Right atrium auricular region (tissue), 2 donors: ENCODE results near the gene POT1. TPM values are rescaled to one million over a fixed set of nuclear protein-coding genes. Genes with fewer than 3 reads are reported as not detected.

Experiments
- DNase-seq: peaks from one replicate; pipeline ENCODE4 v3.0.0-alpha.2; 2019; ENCODE audit warnings: low spot score
- H3K27ac ChIP-seq, 2 donors: fragments of 200-600 bp; sonication (generic); 1 replicate in 1 of 2; 2 replicates in 1 of 2; pipeline ENCODE4 v1.5.1; 2016 to 2019
- H3K27me3 ChIP-seq, 2 donors: fragments of 200-600 bp; sonication (generic); one replicate each; pipeline versions ENCODE4 v1.5.1 to v1.6.0; 2017 to 2019
- H3K36me3 ChIP-seq: fragments of 200-600 bp; sonication (generic); one replicate; pipeline ENCODE4 v1.5.1; 2016
- H3K4me1 ChIP-seq, 2 donors: fragments of 200-600 bp; sonication (generic); one replicate each; pipeline versions ENCODE4 v1.5.1 to v1.6.0; 2017 to 2019
- H3K4me3 ChIP-seq, 2 donors: fragments of 200-600 bp; sonication (generic); 1 replicate in 1 of 2; 2 replicates in 1 of 2; pipeline ENCODE4 v1.5.1; 2017 to 2019; ENCODE audit warnings: mild to moderate bottlenecking in 1 of 2, moderate library complexity in 1 of 2
- H3K9me3 ChIP-seq, 2 donors: fragments of 200-600 bp; sonication (generic); one replicate each; pipeline ENCODE4 v1.5.1; 2019
- CTCF ChIP-seq, 2 donors: fragments of 200-600 bp; sonication (generic); IDR thresholded peaks; one replicate each; pipeline ENCODE4 v1.5.1; 2019; ENCODE audit warnings: antibody characterized with exemption in 2 of 2
- total RNA-seq, 2 donors: library from RNA; depleted of rRNA; stranded (reverse); fragments of >200 nt; gene quantifications; one replicate each; pipeline ENCODE4 v1.1.0, GENCODE V29; 2016

The POT1 gene
- total RNA-seq, 2 donors from 2014 or later: 10.7 to 15.5 TPM

DNA sequence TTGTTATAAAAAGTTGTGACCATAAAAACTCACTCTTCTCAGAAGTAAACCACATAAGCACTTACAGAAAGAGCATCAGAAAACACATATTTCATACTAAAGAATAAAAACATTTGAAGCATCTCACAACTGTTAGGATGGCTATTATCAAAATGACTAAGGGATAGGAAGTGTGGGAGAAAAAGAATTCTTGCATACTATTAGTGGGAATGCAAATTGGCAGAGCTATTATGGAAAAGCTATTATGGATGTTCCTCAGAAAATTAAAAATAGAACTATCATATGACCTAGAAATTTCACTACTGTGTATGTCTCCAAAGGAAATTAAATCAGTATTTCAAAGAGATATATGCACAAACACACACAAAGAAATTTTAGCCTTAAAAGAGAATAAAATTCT, 25.2 kb upstream of the POT1 start:
- no peak overlapping the region for H3K27ac ChIP-seq
- H3K4me1 ChIP-seq: no peaks in the 10 kb centered on the region
- no peak overlapping the region for H3K4me3 ChIP-seq
- no peaks in the 10 kb centered on the region for H3K9me3 ChIP-seq
- no peaks in the 10 kb centered on the region for H3K36me3 ChIP-seq
- no peak for TF ChIP-seq CTCF (IDR thresholded peaks at IDR 0.05)
- H3K27me3 ChIP-seq: no peaks in the 10 kb centered on the region
- DNase-seq: no peak

DNA sequence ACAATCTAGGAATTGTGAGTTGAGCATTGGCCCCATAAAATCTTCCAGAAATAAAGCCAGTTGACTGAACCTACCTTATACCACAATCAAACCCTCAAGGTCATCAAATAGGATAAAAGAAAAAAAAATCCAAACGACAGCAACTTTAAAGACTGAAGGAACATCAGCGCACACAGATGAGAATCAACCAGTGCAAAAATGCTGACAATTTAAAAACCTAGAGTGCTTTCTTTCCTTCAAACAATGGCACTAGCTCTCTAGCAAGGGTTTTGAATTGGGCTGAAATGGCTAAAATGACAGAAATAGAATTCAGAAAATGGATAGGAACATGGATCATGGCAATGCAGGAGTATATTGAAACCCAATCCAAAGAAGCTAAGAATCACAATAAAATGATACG, 16.1 kb upstream of the POT1 start:
- no peak overlapping the region for H3K27ac ChIP-seq
- H3K27me3 ChIP-seq: no peaks in the 10 kb centered on the region
- H3K4me3 ChIP-seq: no peak overlapping the region
- H3K9me3 ChIP-seq: no peaks in the 10 kb centered on the region
- no peak for TF ChIP-seq CTCF (IDR thresholded peaks at IDR 0.05)
- no peaks in the 10 kb centered on the region for H3K36me3 ChIP-seq
- no peak for DNase-seq
- no peaks in the 10 kb centered on the region for H3K4me1 ChIP-seq

- no peaks in the 10 kb centered on the region for H3K36me3 ChIP-seq
- DNase-seq: no peak
- H3K4me1 ChIP-seq: no peaks in the 10 kb centered on the region
- no peaks in the 10 kb centered on the region for H3K9me3 ChIP-seq
- no peak overlapping the region for H3K27ac ChIP-seq
- TF ChIP-seq CTCF (IDR thresholded peaks at IDR 0.05): no peak
- no peaks in the 10 kb centered on the region for H3K27me3 ChIP-seq
- H3K4me3 ChIP-seq: no peak overlapping the region
These were observed 13.8 kb upstream of the POT1 start for GRCh38 chr7:124943472-124943871.

DNA sequence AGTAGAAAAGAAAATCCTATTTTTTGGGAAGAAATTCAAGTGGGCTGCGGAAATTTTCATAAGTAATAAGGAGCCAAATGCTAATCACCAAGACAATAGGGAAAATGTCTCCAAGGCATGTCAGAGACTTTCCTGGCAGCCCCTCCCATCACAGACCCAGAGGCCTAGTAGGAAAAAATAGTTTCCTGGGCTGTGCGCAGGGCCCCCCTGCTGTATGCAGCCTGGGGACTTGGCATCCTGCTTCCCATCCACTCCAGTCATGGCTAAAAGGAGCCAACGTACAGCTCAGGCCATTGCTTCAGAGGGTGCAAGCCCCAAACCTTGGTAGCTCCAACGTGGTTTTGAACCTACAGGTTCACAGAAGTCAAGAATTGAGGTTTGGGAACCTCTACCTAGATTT, 12.8 kb upstream of the POT1 start:
- Histone ChIP-seq H3K27ac (no peak overlapping the region), H3K27me3 (no peaks in the 10 kb centered on the region), H3K4me3 (no peak overlapping the region), H3K9me3 (no peaks in the 10 kb centered on the region), H3K36me3 (no peaks in the 10 kb centered on the region), H3K4me1 (no peaks in the 10 kb centered on the region)
- no peak for TF ChIP-seq CTCF (IDR thresholded peaks at IDR 0.05)
- no peak for DNase-seq

GRCh38 chr7:124940306-124940705, 10.7 kb upstream of the POT1 start:
- no peaks in the 10 kb centered on the region for H3K36me3 ChIP-seq

More at GRCh38 chr7:124940306-124940705, 10.7 kb upstream of the POT1 start:
- no peak overlapping the region for H3K27ac ChIP-seq
- H3K4me3 ChIP-seq: no peak overlapping the region
- no peaks in the 10 kb centered on the region for H3K9me3 ChIP-seq
- no peak for DNase-seq
- H3K27me3 ChIP-seq: no peaks in the 10 kb centered on the region
- TF ChIP-seq CTCF (IDR thresholded peaks at IDR 0.05): no peak
- no peaks in the 10 kb centered on the region for H3K4me1 ChIP-seq
